Measurements from ENCODE around the gene L3HYPDH.

The L3HYPDH gene

DNA sequence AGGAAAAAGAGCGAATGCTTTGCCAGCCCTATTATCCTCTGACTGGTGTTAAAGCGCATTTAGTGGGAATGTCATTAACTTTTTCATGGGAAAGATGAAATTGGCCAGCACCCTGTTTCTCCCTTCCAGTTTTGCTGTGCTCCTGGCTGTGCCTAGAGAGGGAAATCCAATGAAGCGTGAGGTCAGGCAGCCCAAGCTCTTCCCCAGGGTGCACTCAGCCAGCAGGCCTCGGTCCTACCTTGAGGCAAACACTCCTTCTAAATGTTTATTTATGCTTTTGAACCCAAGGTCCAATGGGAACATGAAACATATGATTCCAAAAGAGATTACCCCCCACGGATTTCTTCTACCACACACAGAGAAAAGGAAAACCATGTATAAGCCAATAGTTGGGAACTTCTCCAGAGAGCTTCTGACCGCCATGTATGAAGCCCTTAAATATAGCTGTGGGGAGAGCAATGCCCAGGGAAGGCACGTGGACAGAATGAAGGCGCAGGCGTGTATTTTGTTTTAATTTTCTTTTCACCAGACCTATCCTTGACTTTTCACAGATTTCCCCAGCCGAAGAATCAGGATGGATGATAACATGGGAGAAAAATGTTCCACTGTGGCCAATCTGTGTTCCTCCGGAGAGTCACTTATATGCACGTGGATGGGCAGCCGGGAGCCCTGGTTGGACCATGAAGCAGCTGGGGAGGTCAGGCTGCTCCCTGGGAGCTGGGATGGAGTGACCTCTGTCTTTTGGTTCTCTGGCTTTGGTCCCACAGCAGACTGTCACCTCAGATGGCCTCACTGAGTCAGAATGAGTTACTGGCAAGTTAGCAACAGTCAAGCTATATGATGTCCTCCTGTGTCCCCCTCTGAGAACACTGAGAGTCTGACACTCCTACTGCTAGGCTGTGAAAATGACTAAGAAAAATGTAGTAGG, 56.3 kb downstream of the L3HYPDH start:
- Histone ChIP-seq H3K27me3 (replicated peaks; ENCODE audit: control insufficient read depth, insufficient read depth, low read length) (no peaks in the 10 kb centered on the region; the same call in 1 of the 2 replicates), H3K36me3 (ENCODE audit: control insufficient read depth, insufficient read depth, low read length) (no peaks in the 10 kb centered on the region), H3K4me3 (replicated peaks; ENCODE audit: low read depth, low read length) (no peak overlapping the region)
- TF ChIP-seq, protein P1, sequence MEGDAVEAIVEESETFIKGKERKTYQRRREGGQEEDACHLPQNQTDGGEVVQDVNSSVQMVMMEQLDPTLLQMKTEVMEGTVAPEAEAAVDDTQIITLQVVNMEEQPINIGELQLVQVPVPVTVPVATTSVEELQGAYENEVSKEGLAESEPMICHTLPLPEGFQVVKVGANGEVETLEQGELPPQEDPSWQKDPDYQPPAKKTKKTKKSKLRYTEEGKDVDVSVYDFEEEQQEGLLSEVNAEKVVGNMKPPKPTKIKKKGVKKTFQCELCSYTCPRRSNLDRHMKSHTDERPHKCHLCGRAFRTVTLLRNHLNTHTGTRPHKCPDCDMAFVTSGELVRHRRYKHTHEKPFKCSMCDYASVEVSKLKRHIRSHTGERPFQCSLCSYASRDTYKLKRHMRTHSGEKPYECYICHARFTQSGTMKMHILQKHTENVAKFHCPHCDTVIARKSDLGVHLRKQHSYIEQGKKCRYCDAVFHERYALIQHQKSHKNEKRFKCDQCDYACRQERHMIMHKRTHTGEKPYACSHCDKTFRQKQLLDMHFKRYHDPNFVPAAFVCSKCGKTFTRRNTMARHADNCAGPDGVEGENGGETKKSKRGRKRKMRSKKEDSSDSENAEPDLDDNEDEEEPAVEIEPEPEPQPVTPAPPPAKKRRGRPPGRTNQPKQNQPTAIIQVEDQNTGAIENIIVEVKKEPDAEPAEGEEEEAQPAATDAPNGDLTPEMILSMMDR (IDR thresholded peaks at IDR 0.05; ENCODE audit: insufficient read depth, low read length, poor library complexity, severe bottlenecking) = no peak
- no peak for DNase-seq (ENCODE audit: extremely low read depth, insufficient read length)

DNA sequence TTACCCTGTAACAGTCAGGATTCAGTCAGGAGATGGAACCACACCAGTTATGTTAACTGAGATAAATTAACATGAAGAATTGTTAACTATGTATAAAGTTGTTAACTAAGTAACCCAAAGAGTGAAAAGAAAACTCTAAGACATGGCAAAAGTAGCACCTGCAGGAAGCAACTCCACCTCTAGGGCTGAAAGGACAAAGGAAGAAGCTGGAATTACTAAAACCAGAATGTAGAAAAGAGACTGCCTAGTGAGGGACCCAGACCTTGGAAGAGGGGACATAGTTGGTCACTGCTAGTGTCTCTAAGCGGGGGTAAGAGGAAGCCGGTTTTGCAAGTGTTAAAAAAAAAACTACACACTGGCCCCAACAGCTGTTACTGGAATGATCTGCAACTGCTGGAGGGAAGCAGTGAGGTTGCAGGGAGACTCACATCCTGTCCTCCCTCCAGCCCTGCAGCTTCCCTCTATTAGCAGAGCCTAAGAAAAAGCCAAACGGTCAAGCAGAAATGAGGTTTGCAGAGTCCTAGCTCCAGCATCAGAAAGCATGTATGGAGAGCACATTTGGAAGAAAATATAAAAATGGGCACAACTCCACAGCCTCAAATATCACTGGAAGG, 58.8 kb downstream of the L3HYPDH start:
- no peak for DNase-seq (ENCODE audit: extremely low read depth, insufficient read length)
- H3K27me3 ChIP-seq (replicated peaks; ENCODE audit: control insufficient read depth, insufficient read depth, low read length) = no peaks in the 10 kb centered on the region; the same call in 1 of the 2 replicates
- H3K4me3 ChIP-seq (replicated peaks; ENCODE audit: low read depth, low read length) = no peak overlapping the region
- TF ChIP-seq, protein P1 (IDR thresholded peaks at IDR 0.05; ENCODE audit: insufficient read depth, low read length, poor library complexity, severe bottlenecking) = no peak
- no peaks in the 10 kb centered on the region for H3K36me3 ChIP-seq (ENCODE audit: control insufficient read depth, insufficient read depth, low read length)

DNA sequence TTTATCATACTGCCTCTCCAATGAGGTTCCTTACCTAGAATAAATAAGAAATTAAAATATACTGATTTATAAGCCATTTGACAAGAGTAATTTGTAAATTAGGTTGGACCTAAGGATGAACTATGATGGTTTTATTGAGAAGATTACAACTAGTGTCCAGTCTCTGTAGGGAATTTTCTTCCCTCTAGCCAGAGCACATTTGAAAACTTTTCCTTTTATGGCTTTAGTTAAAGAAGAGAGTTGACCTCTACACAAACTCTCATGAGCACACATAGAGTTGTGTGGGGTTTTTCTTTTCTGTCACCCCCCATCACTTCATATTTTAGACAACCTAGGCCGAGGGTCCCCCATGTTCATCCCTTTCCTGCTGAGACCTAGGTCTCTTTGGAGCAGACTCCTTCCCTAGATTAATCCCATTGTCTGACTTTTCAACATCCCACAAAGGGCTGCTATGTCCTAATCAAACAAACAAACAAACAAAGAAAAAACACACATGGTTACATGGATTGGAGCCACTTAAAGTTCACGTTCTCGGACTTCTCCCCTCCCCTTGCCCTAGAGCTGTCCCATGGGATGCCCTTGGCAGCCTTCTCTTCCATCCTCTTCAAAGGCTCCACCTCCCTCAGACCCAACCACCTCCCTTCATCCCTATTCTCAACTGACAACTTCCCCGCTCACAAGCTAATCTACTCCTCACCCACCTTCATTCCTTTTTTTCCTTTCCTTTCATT, 59.7 kb downstream of the L3HYPDH start:
- Histone ChIP-seq H3K27me3 (replicated peaks; ENCODE audit: control insufficient read depth, insufficient read depth, low read length) (no peaks in the 10 kb centered on the region; the same call in 1 of the 2 replicates), H3K4me3 (replicated peaks; ENCODE audit: low read depth, low read length) (no peak overlapping the region), H3K36me3 (ENCODE audit: control insufficient read depth, insufficient read depth, low read length) (no peaks in the 10 kb centered on the region)
- TF ChIP-seq, protein P1 (IDR thresholded peaks at IDR 0.05; ENCODE audit: insufficient read depth, low read length, poor library complexity, severe bottlenecking) = no peak
- DNase-seq (ENCODE audit: extremely low read depth, insufficient read length) = no peak
